ENCODE results near the gene KIF26A.
"Not testable (repeated sequence)": the region's sequence is repeated elsewhere in the genome, so short reads cannot be mapped to it uniquely, and the experiment has no call there.

Gene KIF26A

DNA sequence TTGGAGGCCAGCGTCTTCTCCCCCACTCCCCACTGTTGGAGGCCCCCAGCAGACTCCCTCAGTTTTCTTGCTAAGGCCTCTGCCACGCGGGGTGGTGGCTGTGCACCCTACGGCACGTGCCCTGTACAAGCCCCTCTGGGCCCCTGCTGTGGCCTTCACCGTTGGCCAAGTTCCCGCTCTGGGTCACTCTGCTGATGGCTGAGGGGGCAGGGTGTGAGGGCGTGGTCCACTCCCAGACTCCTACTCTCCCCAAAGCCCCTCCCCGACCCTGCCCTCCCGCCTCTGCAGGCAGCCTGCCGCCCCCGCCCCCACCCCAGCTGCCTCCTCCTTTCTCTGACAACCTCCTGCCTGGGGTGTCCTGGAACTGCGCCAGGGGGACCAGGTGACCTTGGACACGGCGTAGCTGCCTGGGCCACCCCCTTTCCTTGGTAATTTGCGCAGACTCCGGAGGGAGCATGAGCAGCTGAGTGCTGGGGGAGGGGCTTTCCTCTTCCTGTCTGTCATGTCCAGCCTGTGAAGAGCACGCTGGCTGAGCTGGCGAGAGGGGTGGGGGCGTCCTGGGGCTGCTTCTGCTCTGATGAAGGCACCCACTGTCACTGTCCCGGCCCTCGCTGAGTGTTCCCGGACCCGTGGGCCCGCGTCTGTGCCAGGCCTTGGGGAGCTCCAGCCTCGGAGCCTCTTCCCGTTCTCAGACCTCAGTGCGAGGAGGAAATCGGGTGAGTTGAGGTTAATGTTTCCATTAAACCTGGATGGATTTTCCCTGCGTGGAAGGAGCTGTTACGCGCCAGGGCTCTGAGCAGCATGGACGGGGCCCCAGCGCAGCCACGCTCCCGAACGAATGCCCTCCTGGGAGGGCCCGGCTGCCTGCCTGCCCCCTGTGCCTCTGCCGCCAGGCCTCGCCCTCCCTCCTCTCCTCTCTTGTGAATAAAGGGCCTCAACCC, 85.0 kb downstream of the KIF26A start:
- DNase-seq (ENCODE audit: low spot score): no peak

- DNase-seq (ENCODE audit: low spot score): no peak
These were observed 85.7 kb downstream of the KIF26A start for GRCh38 chr14:104224131-104224505.

DNA sequence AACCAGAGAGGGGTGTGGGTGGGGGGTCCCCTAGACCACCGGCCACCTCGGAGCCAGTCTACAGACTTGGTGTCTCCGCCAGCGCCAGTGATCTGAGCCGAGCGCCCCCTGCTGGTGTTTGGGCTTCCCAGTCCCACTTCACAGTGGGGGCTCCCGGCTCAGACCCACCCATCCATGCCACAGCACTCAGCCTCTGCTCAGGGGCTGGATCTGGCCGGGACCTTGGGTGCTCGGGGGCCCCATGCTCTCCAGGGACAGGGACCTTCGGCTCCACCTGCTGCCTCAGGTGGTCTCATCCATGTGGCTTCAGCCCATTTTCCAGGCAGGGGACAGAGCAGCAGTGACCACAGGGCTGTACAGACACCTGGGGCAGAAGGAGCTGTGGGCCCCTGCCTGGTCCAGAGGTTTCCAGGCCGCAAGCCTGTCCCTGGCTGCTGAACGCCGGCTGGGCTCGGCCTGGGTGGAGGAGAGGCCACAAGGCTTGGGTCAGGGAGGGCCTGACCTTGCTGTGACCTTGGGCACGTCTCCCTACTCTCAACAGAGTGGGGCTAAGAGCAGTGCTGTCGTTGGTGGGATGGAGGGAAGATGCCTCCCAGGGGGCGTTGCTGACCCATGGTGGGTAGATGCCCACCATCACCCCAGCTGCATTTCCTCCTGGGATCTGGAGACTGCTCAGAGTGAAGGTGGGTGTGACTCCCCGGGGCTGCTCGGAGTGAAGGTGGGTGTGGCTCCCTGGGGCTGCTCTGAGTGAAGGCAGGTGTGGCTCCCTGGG, 86.3 kb downstream of the KIF26A start:
- DNase-seq (ENCODE audit: low spot score): no peak

DNA sequence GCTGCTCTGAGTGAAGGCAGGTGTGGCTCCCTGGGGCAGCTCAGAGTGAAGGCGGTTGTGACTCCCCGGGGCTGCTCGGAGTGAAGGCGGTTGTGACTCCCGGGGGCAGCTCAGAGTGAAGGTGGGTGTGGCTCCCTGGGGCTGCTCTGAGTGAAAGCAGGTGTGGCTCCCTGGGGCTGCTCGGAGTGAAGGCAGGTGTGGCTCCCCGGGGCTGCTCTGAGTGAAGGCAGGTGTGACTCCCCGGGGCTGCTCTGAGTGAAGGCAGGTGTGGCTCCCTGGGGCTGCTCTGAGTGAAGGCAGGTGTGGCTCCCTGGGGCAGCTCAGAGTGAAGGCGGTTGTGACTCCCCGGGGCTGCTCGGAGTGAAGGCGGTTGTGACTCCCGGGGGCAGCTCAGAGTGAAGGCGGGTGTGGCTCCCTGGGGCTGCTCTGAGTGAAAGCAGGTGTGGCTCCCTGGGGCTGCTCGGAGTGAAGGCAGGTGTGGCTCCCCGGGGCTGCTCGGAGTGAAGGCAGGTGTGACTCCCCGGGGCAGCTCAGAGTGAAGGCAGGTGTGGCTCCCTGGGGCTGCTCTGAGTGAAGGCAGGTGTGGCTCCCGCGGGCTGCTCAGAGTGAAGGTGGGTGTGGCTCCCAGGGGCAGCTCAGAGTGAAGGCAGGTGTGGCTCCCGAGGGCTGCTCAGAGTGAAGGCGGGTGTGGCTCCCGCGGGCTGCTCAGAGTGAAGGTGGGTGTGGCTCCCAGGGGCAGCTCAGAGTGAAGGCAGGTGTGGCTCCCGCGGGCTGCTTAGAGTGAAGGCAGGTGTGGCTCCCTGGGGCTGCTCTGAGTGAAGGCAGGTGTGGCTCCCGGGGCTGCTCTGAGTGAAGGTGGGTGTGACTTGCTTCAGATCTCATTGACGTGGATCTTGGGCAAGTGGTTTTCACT, 87.1 kb downstream of the KIF26A start:
- not testable (repeated sequence) for DNase-seq (ENCODE audit: low spot score)

GRCh38 chr14:104226421-104227383, 88.3 kb downstream of the KIF26A start:
- no peak for DNase-seq (ENCODE audit: low spot score)

GRCh38 chr14:104227806-104228205, 89.4 kb downstream of the KIF26A start:
- no peak for DNase-seq (ENCODE audit: low spot score)

DNA sequence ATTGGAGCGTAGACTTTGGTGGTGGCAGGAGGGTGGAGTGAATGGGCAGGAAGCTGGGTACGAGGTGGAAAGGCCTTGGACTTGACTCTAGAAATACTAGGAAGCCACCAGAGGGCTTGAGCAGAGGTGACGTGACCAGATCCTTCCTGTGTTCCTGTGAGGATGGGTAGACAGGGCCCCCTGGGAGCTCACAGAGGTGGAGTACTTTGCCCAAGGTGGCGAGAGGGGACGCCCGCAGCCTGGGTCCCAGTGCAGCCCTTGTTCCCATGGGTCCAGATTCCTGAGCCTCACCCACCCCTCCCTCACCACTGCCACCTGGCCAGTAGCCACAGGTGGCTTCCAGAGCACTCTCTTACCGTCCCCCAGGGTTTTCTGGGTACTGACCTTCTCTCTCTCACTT, 89.8 kb downstream of the KIF26A start:
- DNase-seq (ENCODE audit: low spot score): no peak

GRCh38 chr14:104228716-104229533, 90.5 kb downstream of the KIF26A start:
- no peak for DNase-seq (ENCODE audit: low spot score)

DNA sequence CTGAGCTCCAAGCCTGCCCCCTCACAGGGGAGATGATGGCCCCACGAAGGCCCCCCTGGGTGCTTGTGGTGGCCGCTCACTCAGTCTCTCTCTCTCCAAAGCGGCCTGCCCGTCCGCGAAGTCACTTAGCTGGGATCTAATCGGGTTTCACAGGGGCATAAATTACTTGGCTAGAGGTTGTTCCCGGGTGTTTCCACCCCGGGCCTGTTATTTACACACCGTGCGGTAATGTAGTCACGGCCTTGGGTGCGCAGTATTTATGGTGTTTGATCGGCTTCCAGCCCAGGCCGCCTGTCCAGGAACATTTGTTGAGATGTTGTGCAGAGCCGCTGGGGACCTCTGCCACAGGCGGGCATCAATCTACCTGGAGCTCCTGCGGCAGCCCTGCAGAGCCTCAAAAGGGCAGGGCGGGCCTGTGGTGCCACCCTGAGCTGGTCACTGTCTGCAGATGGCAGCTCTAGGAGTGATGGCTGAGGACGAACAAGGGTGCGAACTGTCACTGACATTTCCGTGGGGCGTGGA, 91.2 kb downstream of the KIF26A start:
- no peak for DNase-seq (ENCODE audit: low spot score)

DNA sequence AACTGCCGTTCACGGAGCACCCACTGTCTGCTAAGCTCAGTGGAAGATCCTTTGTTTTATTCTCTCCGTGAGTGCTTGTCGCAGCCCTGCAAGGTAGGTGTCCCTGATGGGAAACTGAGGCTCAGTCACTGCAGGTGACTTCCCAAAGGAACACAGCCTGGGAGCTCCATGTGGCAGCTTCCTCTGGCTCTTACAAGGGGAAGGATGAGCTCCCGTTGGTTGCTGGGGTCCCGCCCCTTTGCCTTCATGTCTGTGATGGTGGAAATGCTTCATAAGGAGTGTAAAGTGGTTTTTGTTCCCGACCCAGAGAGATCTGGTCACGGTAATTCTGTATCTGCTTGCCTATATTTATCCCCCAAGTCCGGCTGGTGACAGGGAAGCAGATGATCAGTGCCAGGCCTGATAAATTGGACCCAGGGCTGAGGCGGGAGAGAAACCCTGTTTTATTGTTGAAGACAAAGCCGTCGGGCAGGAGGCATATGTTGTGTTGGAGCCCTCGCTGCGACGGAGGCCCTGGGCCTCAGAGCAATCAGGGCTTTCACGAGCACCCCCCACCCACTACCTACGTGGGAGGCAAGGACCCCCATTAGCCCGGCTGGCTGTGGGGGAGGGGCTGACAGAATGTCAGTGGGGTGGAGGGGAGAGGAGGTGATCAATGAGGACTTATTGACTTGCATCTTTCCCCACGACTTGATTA, 91.9 kb downstream of the KIF26A start:
- no peak for DNase-seq (ENCODE audit: low spot score)
